ENCODE measurements around the gene PCDH7.

PCDH7 gene

GRCh38 chr4:30746735-30747134 is 26.6 kb downstream of the PCDH7 start:
- in situ Hi-C loops (cut with MboI; ENCODE audit: low pct_unique_long_range_greater_than_20kb, low sequenced_read_pairs, unreplicated experiment), result no loop called here
- no peak for DNase-seq (ENCODE audit: low spot score)
- no peak for TF ChIP-seq CTCF (IDR thresholded peaks at IDR 0.05; ENCODE audit: extremely low read depth, insufficient read depth, missing control alignments)

GRCh38 chr4:30753316-30753715 is 33.1 kb downstream of the PCDH7 start:
- DNase-seq (ENCODE audit: low spot score), result no peak
- in situ Hi-C loops (cut with MboI; ENCODE audit: low pct_unique_long_range_greater_than_20kb, low sequenced_read_pairs, unreplicated experiment), result no loop called here
- no peak for TF ChIP-seq CTCF (IDR thresholded peaks at IDR 0.05; ENCODE audit: extremely low read depth, insufficient read depth, missing control alignments)

- no peak for TF ChIP-seq CTCF (IDR thresholded peaks at IDR 0.05; ENCODE audit: extremely low read depth, insufficient read depth, missing control alignments)
- DNase-seq (ENCODE audit: low spot score), result no peak
- in situ Hi-C loops (cut with MboI; ENCODE audit: low pct_unique_long_range_greater_than_20kb, low sequenced_read_pairs, unreplicated experiment), result no loop called here
Measured at GRCh38 chr4:30754021-30754420, 33.9 kb downstream of the PCDH7 start.

- no peak for TF ChIP-seq CTCF (IDR thresholded peaks at IDR 0.05; ENCODE audit: extremely low read depth, insufficient read depth, missing control alignments)
Measured at GRCh38 chr4:30755346-30755745, 35.2 kb downstream of the PCDH7 start.

GRCh38 chr4:30756553-30756952 is 36.4 kb downstream of the PCDH7 start:
- no peak for DNase-seq (ENCODE audit: low spot score)
- in situ Hi-C loops (cut with MboI; ENCODE audit: low pct_unique_long_range_greater_than_20kb, low sequenced_read_pairs, unreplicated experiment), result no loop called here
- TF ChIP-seq CTCF (IDR thresholded peaks at IDR 0.05; ENCODE audit: extremely low read depth, insufficient read depth, missing control alignments), result no peak

More at GRCh38 chr4:30755346-30755745, 35.2 kb downstream of the PCDH7 start:
- no peak for DNase-seq (ENCODE audit: low spot score)
- in situ Hi-C loops (cut with MboI; ENCODE audit: low pct_unique_long_range_greater_than_20kb, low sequenced_read_pairs, unreplicated experiment), result no loop called here

- in situ Hi-C loops (cut with MboI; ENCODE audit: low pct_unique_long_range_greater_than_20kb, low sequenced_read_pairs, unreplicated experiment), result no loop called here
- DNase-seq (ENCODE audit: low spot score), result no peak
- no peak for TF ChIP-seq CTCF (IDR thresholded peaks at IDR 0.05; ENCODE audit: extremely low read depth, insufficient read depth, missing control alignments)
Measured at GRCh38 chr4:30757357-30757756, 37.2 kb downstream of the PCDH7 start.

- no peak for TF ChIP-seq CTCF (IDR thresholded peaks at IDR 0.05; ENCODE audit: extremely low read depth, insufficient read depth, missing control alignments)
- DNase-seq (ENCODE audit: low spot score), result no peak
- in situ Hi-C loops (cut with MboI; ENCODE audit: low pct_unique_long_range_greater_than_20kb, low sequenced_read_pairs, unreplicated experiment), result no loop called here
Measured at GRCh38 chr4:30760551-30760950, 40.4 kb downstream of the PCDH7 start.

Data from GM13977 (cell line).